HEK293 (cell line): ENCODE measurements around the gene SCAF1.

Experiments used
- CTCF ChIA-PET: fragments of 350-600 bp; formaldehyde crosslinking; extraction: SDS; loops from one replicate; lab custom pipeline; 2021; ENCODE audit warnings: antibody characterized with exemption; lab: Yijun Ruan, JAX
- POLR2A ChIA-PET: fragments of 300-600 bp; formaldehyde crosslinking; extraction: SDS; loops from one replicate; lab custom pipeline; 2020; ENCODE audit warnings: antibody characterized with exemption, inconsistent platforms; lab: Yijun Ruan, JAX
- H3K27ac ChIP-seq: fragments of 200-500 bp; sonication (Bioruptor generic); 2 replicates; pipeline ENCODE4 v1.5.1; 2014; ENCODE audit warnings: low read depth, low read length, control low read depth, inconsistent platforms; ENCODE audit errors: extremely low read depth
- H3K36me3 ChIP-seq, 2 experiments: fragments of 200-500 bp in 1 of 2; sonication (Bioruptor generic) in 1 of 2; 1 replicate in 1 of 2; 2 replicates in 1 of 2; pipeline ENCODE4 v1.5.1; 2014 to 2017; ENCODE audit warnings: inconsistent platforms in 2 of 2, low read length in 2 of 2; ENCODE audit not compliant: control insufficient read depth in 2 of 2, insufficient read depth in 1 of 2
- H3K4me1 ChIP-seq: fragments of 200-500 bp; sonication (Bioruptor generic); 2 replicates; pipeline ENCODE4 v1.5.1; 2014; ENCODE audit warnings: mild to moderate bottlenecking, low read length, inconsistent platforms; ENCODE audit not compliant: control insufficient read depth, insufficient read depth
- H3K4me3 ChIP-seq: 2 replicates; pipeline ENCODE4 v1.5.1; 2011; ENCODE audit warnings: low read depth, mild to moderate bottlenecking, control low read depth, low read length, moderate library complexity
- H3K9me3 ChIP-seq: fragments of 200-500 bp; sonication (Bioruptor generic); 2 replicates; pipeline ENCODE4 v1.5.1; 2014; ENCODE audit warnings: low read depth, low read length, inconsistent platforms; ENCODE audit not compliant: control insufficient read depth, insufficient read depth
- MZF1 ChIP-seq: fragments of 450-650 bp; formaldehyde crosslinking; IDR thresholded peaks from 2 replicates; pipeline ENCODE4 v1.5.1; 2017; ENCODE audit warnings: missing biosample characterization, missing genetic modification characterization, borderline replicate concordance
- PATZ1 ChIP-seq: fragments of 450-650 bp; formaldehyde crosslinking; IDR thresholded peaks from 2 replicates; pipeline ENCODE4 v1.5.1; 2016; ENCODE audit warnings: missing biosample characterization, missing genetic modification characterization
- PRDM10 ChIP-seq: fragments of 450-650 bp; formaldehyde crosslinking; IDR thresholded peaks from 2 replicates; pipeline ENCODE4 v1.5.1; 2016; ENCODE audit warnings: missing biosample characterization, missing genetic modification characterization
- PRDM6 ChIP-seq: fragments of 450-650 bp; formaldehyde crosslinking; IDR thresholded peaks from 2 replicates; pipeline ENCODE4 v1.5.1; 2017; ENCODE audit warnings: missing biosample characterization, missing genetic modification characterization
- SP2 ChIP-seq: fragments of 450-650 bp; formaldehyde crosslinking; IDR thresholded peaks from 2 replicates; pipeline ENCODE4 v1.5.1; 2016; ENCODE audit warnings: missing biosample characterization, missing genetic modification characterization
- SP3 ChIP-seq: fragments of 450-650 bp; formaldehyde crosslinking; IDR thresholded peaks from 2 replicates; pipeline ENCODE4 v1.5.1; 2016; ENCODE audit warnings: missing biosample characterization, missing genetic modification characterization
- SP7 ChIP-seq: fragments of 450-650 bp; formaldehyde crosslinking; IDR thresholded peaks from 2 replicates; pipeline ENCODE4 v1.5.1; 2016; ENCODE audit warnings: missing biosample characterization, missing genetic modification characterization
- ZBTB1 ChIP-seq: fragments of 450-650 bp; formaldehyde crosslinking; IDR thresholded peaks from 2 replicates; pipeline ENCODE4 v1.5.1; 2016; ENCODE audit warnings: missing biosample characterization, missing genetic modification characterization
- ZBTB17 ChIP-seq: fragments of 450-650 bp; formaldehyde crosslinking; IDR thresholded peaks from 2 replicates; pipeline ENCODE4 v1.5.1; 2016; ENCODE audit warnings: missing biosample characterization, missing genetic modification characterization
- ZBTB20 ChIP-seq: fragments of 450-650 bp; formaldehyde crosslinking; IDR thresholded peaks from 2 replicates; pipeline ENCODE4 v1.5.1; 2016; ENCODE audit warnings: missing biosample characterization, missing genetic modification characterization
- ZBTB48 ChIP-seq: fragments of 450-650 bp; formaldehyde crosslinking; IDR thresholded peaks from 2 replicates; pipeline ENCODE4 v1.5.1; 2016; ENCODE audit warnings: missing biosample characterization, missing genetic modification characterization
- ZFHX2 ChIP-seq: fragments of 450-650 bp; formaldehyde crosslinking; conservative IDR thresholded peaks from 2 replicates; pipeline ENCODE4 v1.5.1; 2016; ENCODE audit warnings: missing biosample characterization, missing genetic modification characterization
- ZFP69B ChIP-seq: fragments of 450-650 bp; formaldehyde crosslinking; IDR thresholded peaks from 2 replicates; pipeline ENCODE4 v1.5.1; 2016; ENCODE audit warnings: missing biosample characterization, missing genetic modification characterization
- ZNF121 ChIP-seq: fragments of 450-650 bp; formaldehyde crosslinking; IDR thresholded peaks from 2 replicates; pipeline ENCODE4 v1.5.1; 2016; ENCODE audit warnings: missing biosample characterization, missing genetic modification characterization
- ZNF335 ChIP-seq: fragments of 450-650 bp; formaldehyde crosslinking; conservative IDR thresholded peaks from 2 replicates; pipeline ENCODE4 v1.5.1; 2016; ENCODE audit warnings: missing biosample characterization, missing genetic modification characterization

SCAF1 gene

GRCh38 chr19:49690656-49691242 lies 48.7 kb downstream of the SCAF1 start, which contains the start of gene CPT1C:
Gene CPT1C, plus strand, starts transcription at chr19:49691116. Its CDS starts 1,137 bp downstream, at chr19:49692253.
- CTCF ChIA-PET: interaction anchor here (0.6 to 1.1 kb wide), 3 partner anchors 10 to 27 kb away, joined by 3 to 6 read pairs (median 3); no protein-coding TSS in a partner anchor
- no peaks in the 10 kb centered on the region for H3K9me3 ChIP-seq
- TF ChIP-seq ZFHX2 (tag by site-specific recombination): peak; percentile 45
- peak; percentile 96 for TF ChIP-seq ZBTB20
- peak; percentile 23; the same call in 1 of the 2 replicates for TF ChIP-seq PRDM10
- TF ChIP-seq MZF1 (tag by site-specific recombination): peak; percentile 96
- TF ChIP-seq SP3 (tag by site-specific recombination): peak; percentile 37; the same call in 1 of the 2 replicates
- no peak for TF ChIP-seq PRDM6 (tag by site-specific recombination)
- peak; percentile 10; the same call in 1 of the 2 replicates for TF ChIP-seq SP7 (tag by site-specific recombination)
- no peak for TF ChIP-seq ZFP69B (tag by site-specific recombination)
- peak; percentile 22; the same call in 1 of the 2 replicates for TF ChIP-seq ZBTB48 (tag by site-specific recombination)
- TF ChIP-seq ZBTB17 (tag by site-specific recombination): peak; percentile 72
- no peak for TF ChIP-seq ZNF121 (tag by site-specific recombination)
- no peak for TF ChIP-seq ZBTB1 (tag by site-specific recombination)
- peak; percentile 27; the same call in 1 of the 2 replicates for TF ChIP-seq ZNF335
- 0 out of 2 replicates have a peak, but pooled peaks have one; percentile 26 for TF ChIP-seq SP2 (tag by site-specific recombination)
- TF ChIP-seq PATZ1 (tag by site-specific recombination): peak; percentile 18; the same call in 1 of the 2 replicates
- TF ChIP-seq, all 188 proteins: peak for 11
- Histone ChIP-seq H3K36me3 (peaks cover 0 to 30% of the 10 kb centered on the region in 2 experiments; a peak in 2 of 3 replicates), H3K27ac (no peak within 1 kb of the TSS; the same call in 1 of the 2 replicates), H3K4me1 (peaks cover 8% of the 10 kb centered on the region), H3K4me3 (no peak within 1 kb of the TSS)
- POLR2A ChIA-PET: no interaction called here
